Erythroblast (primary cell): ENCODE results near the gene CMSS1.

ENCODE experiments used
- DNase-seq, 2 experiments: peaks; one replicate each; lab custom pipeline; 2025; lab: John Stamatoyannopoulos, UW
- GATA1 ChIP-seq: IDR thresholded peaks from 2 replicates; pipeline ENCODE4 v1.6.1; 2011; ENCODE audit warnings: low read depth, mild to moderate bottlenecking, control low read depth, low read length, moderate library complexity
- POLR2A ChIP-seq: IDR thresholded peaks from 2 replicates; pipeline ENCODE4 v1.6.1; 2011; ENCODE audit warnings: mild to moderate bottlenecking, low read length

CMSS1 gene

DNA sequence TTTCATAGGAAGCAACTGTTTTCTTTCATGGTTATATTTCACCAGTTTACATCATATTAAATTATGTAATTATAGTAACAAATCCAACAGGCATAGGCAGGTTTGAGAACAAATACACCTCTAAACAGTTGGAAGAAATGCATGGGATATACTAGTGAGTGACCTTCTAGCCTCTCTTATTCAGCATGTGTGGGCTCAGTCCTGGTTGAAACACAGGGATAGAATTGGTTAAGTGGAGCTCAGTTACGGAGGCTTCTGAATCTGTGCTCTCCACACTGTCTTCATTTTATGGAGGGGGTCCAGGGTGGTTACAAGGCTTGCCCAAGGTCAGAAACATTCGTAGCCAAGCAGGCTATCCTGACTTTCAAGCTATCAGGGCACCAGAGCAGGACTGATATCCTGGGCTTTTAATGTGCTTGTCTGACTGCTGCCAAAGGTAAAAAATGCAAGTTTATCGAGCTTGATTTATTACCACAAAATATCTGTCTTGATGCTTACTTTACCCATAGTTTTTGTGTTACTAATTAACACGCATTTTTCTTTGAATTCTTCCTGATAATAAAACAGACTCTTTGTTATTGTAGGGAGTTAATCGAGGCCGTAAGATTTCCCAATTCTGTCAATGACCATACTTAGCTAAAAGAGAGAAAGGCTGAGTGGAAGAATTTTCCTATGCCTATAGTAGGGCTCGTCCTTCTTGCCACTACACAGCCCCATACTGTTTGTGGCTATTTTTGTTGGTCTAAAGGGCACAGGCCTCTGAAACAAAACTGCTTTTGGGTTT lies 207.1 kb downstream of the CMSS1 start:
- DNase-seq: no peak
- TF ChIP-seq POLR2A: no peak
- TF ChIP-seq GATA1: no peak

DNA sequence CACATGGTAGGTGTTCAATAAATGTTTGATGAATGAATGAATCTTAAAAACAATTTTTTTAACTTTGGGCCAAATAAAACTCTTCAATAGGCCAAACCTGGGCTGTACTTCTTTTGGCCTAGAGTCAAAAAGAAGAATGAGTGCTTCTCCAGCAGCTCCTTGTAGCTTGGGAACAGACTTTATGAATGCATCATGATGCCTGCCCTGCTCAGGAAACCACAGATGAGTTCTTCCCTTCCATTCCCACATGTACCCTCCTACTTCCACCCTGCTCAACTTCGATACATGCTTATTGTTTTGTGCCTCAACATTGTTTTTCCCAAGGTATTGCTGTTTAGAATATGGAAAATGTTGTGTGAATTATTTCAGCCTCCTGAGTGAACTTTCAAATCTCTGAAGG lies 209.7 kb downstream of the CMSS1 start:
- TF ChIP-seq POLR2A (no peak), GATA1 (no peak)
- DNase-seq: no peak

DNA sequence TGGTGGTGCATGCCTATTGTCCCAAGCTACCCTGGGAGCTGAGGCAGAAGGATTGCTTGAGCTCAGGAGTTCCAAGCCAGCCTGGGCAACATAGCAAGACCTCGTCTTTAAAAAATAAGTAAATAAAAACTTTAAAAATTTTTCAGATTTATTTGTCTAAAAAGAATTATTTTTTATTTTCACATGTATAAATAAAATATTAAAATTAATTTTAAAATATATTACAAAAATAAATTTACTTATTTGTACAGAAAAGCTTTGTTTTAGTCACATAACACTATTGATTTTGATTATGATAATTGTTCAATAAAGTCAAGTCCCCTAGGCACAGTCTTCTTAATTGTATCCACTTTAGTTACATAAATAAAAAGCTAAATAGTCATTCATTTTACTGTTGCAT lies 211.4 kb downstream of the CMSS1 start:
- TF ChIP-seq GATA1: no peak
- no peak for TF ChIP-seq POLR2A
- no peak for DNase-seq

GRCh38 chr3:100029689-100030088 lies 212.0 kb downstream of the CMSS1 start:
- TF ChIP-seq GATA1 (no peak), POLR2A (no peak)
- peak; percentile 40 to 71 for DNase-seq

DNA sequence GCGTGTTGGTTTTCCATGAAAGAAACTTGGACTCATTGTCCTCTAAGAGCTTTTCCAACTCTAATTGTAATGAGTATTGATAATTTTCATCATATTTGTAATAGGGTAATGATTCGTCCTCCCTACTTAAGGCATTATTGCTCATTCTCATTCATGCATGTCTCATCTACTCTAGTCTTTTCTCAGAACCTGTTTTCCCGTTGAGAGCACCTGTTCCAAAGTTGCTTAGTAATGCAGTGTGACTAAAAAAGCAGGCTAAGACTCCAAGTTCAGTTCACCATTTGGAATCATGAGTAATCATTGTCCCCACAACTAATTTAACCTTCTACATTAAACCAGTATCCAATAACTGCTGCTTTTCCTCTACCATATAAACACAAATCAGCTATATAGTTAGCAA lies 212.7 kb downstream of the CMSS1 start:
- TF ChIP-seq GATA1: no peak
- TF ChIP-seq POLR2A: no peak
- DNase-seq: no peak

DNA sequence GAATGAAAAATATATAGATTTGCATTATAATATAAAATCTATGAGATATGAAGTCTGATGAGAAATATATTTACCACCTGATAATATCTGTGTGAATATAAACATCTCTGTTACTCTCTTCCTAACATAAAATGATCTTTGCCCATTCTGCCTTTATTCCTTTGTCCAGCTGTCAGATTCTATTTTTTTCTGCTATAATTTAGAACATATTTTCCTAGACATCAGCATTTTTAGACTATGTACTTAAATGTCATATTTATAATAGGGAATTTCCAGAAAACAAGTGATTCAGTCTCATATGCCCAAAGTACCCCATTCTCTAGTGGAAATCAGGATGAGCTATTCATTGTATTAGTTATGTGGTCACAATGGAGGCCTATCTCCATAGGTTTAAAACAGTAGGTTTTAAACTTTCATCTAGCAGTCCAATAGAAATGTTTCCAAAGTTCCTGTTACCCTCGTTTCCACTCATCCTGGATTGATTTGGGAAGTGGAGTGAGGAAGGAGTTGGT lies 213.3 kb downstream of the CMSS1 start:
- no peak for DNase-seq
- TF ChIP-seq GATA1 (no peak), POLR2A (no peak)

DNA sequence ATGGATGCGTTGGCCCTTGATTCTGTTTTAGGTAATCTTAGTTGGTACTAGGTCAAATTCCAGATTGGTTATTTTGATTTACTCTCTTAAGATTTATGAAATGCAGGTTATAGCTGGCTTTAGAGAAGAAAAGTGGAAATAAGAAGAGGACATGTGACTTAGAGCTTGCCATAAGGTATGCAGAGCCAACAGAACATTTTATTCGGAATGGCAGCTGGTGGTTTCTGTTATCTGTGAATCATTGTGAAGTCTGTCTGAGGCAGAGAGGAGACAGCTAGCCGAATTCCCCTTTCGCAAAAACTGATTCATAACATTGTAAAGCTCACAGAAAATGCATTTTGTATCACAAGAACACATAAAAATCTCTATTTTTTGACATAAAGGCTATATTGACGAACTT lies 214.6 kb downstream of the CMSS1 start:
- TF ChIP-seq GATA1 (no peak), POLR2A (no peak)
- DNase-seq: no peak

DNA sequence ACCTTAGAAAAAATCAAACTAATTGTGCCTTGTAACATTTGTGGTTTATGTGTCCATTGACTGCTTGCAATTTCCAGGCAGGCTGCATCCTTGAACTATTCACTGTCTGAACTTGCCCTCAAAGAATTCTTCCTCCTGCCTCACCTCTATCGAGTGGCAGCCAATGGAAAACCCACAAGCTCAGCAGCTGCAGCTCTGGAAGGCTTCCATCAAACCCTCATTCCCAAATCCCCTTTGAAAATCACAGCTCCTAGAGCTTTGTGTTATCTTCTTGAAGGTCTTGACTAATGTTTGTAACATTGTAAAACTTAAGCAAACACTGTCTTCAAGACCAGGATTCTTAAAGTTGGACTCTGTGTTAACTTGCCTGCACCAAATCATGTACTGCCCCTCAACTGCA lies 215.5 kb downstream of the CMSS1 start:
- no peak for TF ChIP-seq POLR2A
- TF ChIP-seq GATA1: no peak
- no peak for DNase-seq

GRCh38 chr3:100033903-100034471 lies 216.3 kb downstream of the CMSS1 start:
- no peak for DNase-seq
- TF ChIP-seq POLR2A (no peak), GATA1 (no peak)

- no peak for TF ChIP-seq GATA1
- TF ChIP-seq POLR2A: no peak
- no peak for DNase-seq
These were observed 221.4 kb downstream of the CMSS1 start for GRCh38 chr3:100039075-100039474.

GRCh38 chr3:100040451-100041225 lies 223.0 kb downstream of the CMSS1 start:
- DNase-seq: no peak

GRCh38 chr3:100041328-100041749 lies 223.7 kb downstream of the CMSS1 start:
- TF ChIP-seq GATA1 (no peak), POLR2A (no peak)
- DNase-seq: no peak

More at GRCh38 chr3:100040451-100041225, 223.0 kb downstream of the CMSS1 start:
- TF ChIP-seq POLR2A (no peak), GATA1 (no peak)

DNA sequence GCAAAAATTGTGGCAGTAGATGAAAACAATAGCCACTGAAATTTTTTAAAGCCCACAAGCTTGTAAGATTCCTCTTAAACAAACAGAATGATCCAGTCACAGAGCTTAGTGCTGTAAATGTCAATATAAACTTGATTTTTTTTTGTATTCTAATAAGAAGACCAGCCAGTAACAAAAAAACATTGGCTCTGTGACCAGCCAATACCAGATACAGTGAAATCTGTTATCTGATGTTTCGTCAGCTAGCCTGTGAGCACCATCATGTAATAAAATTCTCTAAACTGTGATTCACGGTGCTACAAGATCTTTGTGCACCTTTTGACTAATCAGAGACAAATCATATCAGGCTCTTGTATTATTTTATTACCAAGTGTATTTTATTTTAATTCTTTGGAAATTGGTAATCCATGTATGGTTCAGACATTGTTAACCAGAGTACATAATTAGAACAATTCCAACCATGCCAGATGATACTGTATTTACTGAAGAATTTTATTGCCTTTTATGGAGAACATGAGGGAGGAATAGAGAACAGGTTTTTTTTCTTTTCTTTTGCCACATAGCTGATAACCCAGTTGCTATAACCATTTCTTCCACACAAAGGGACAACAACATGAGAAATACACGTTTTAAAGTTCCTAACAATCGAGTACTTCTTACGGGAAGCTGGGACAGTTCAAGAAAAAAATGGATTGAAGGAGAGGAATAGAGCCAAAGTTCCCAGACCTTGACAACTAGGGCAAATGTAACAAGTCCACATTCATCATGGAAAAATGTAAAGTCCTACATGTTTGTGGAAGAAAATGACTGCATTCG lies 224.7 kb downstream of the CMSS1 start:
- DNase-seq: no peak
- no peak for TF ChIP-seq POLR2A
- TF ChIP-seq GATA1: no peak

DNA sequence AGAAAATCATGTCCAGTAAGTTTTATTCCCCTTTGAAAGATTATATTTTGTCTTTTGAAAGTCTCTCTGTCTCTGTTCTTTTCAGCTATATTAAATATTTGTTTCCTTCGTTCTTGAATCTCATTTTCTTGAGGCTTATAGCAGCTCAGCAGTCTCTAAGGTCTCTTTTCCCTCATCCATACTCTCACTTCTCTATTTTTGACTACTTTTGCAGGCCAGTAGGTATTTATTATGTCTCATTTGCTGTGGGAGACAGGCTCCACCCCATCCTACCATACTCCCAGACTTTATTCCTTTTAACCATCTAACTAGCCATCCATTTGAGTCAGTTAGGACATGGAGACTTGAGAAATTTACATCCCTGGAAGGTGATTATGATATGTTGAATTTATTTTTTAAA lies 225.6 kb downstream of the CMSS1 start:
- TF ChIP-seq GATA1 (no peak), POLR2A (no peak)
- no peak for DNase-seq
